NCI-H2029 (cell line): ENCODE measurements around the gene ELAVL1.
"Not testable (repeated sequence)": the region's sequence is repeated elsewhere in the genome, so short reads cannot be mapped to it uniquely, and the experiment has no call there.

Experiments used
- DNase-seq: peaks from one replicate; lab custom pipeline; 2025; lab: John Stamatoyannopoulos, UW

ELAVL1 gene

GRCh38 chr19:7933828-7934725 lies 71.4 kb downstream of the ELAVL1 start:
- DNase-seq = no peak

DNA sequence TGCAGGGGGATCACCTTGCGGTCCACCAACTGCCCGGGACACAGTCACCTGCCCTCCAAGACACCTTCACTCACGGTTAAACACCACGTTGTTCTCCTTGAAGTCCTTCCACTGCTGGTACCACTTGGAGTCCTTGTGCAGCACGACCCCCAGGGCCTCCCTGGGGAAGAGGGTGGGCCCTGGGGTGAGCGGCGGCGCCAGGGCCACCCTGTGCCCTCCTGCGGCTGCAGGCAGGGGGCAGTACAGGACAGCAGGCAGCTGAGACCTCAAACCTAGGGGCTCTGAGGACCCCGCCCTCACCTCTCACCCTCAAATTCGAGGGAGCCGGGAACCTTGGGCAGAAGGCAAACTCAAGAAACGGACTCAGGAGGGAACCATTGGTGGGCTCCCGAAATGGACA lies 72.0 kb downstream of the ELAVL1 start:
- DNase-seq = no peak

DNA sequence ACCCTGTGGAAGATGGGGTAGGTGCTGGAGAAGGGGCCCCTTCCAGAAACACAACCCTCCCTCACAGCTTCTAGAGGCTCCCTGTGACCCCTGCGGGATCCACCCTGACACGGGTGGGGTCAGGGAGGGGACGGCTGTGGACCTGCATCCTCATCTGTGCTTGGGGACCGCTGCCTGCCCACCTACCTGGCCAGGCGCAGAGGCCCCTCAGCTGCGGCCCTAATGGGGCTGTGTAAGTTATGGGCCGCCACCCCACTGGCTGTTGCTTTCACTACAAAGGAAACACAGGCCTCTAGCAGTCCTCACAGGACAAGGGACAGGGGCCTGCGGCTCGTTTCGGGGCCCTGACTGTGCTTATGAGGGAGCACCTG lies 72.5 kb downstream of the ELAVL1 start:
- DNase-seq = no peak

DNA sequence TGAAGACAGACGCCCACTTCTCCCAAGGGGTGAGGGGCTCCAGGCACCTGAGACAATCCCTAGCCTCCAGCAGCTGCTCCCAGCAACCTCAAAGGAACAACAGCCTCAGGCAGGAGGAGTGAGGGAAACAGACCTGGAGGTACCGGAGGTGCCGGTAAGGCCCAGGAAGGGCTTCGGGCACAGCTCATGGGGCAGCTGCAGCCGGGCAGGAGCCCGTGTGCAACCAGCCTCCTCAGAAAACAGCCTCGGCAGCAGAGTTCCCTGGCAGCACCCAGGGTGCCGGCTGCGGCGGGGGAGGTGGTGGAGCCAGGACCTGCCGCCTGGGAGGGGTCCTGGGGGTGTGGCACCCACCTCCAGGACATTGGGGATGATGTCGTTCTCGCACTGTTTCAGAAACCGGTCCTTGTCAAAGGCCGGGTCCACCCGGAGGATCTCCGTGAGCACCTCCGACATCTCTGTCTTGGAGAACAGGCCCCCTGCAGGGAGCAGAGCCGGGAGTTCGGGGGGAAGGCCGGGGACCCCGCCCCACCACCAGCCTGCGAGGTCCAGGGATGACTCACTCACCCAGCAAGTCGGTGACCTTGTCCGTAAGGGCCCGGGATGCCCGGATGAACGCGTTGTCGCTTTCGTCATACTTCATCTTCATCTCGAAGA lies 73.0 kb downstream of the ELAVL1 start:
- DNase-seq = no peak

DNA sequence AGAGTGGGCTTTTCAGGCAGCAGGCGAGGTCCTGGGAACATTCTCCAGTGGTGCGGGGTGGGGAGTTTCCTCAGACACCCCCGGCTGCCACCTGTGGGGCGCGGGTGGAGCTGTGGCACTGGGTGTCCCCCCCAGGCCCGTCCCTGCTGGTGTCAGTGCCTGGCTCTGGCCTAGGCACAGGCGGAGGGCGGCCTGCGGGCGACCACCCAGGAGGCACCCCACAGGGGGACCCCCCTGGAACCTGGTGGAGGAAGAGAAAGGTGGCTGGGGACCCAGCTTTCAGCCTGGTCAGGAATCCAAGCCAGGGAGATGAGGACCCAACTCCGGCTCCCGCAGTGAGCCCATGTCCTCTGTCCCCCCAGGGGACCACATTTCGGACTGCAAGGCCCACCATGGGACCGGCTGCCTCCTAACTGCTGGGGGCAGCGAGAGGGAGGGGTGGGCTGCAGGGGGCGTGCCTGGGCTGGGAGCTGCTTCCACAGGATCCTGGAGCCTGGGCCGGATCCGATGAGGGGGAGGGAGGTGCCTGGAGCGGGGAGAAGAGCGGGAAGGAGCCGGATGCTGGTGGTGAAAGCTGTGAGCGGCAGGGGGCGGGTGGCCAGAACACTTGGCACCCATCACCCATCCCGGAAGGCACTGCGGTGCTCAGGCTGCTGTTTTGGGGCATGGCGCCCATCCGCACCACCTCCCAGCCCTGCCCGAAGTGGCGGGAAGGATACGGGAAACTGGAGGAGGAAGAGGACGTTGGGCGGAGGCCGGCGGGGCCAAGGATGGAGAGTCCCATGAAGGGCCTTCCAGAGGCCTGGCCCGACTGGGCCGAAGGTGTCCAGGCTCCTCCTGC lies 74.0 kb downstream of the ELAVL1 start:
- DNase-seq = no peak

GRCh38 chr19:7930765-7931164 lies 74.7 kb downstream of the ELAVL1 start:
- no peak for DNase-seq

DNA sequence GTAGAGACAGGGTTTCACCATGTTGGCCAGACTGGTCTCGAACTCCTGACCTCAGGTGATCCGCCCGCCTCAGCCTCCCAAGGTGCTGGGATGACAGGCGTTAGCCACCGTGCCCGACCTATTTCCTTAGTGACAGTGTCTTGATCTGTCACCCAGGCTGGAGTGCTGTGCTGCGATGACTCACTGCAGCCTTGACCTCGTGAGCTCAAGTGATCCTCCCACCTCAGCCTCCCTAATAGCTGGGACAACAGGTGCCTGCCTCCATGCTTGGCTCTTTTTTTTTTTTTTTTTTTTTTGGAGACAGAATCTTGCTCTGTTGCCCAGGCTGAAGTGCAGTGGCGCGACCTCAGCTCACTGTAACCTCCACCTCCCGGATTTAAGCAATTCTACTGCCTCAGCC lies 75.4 kb downstream of the ELAVL1 start:
- DNase-seq = not testable (repeated sequence)

GRCh38 chr19:7928741-7929701 lies 76.4 kb downstream of the ELAVL1 start:
- DNase-seq = no peak

DNA sequence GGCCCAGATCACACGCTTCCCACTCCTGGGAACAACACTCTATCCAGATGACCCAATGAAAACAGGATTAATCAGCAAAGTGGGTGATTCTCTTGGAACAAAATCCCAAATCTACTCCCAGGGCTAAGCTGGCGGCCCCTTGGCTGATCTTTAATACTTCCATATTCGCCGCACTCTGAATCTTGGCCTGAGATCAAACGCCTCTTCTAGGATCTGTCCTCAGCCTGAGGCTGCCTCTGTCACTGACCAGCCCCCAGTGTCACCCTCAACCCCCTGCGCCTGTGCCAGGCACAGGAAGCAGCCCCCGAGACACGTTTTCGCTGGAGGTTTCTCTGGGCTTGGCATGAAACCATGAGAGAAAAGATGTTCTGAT lies 77.1 kb downstream of the ELAVL1 start:
- DNase-seq = no peak

DNA sequence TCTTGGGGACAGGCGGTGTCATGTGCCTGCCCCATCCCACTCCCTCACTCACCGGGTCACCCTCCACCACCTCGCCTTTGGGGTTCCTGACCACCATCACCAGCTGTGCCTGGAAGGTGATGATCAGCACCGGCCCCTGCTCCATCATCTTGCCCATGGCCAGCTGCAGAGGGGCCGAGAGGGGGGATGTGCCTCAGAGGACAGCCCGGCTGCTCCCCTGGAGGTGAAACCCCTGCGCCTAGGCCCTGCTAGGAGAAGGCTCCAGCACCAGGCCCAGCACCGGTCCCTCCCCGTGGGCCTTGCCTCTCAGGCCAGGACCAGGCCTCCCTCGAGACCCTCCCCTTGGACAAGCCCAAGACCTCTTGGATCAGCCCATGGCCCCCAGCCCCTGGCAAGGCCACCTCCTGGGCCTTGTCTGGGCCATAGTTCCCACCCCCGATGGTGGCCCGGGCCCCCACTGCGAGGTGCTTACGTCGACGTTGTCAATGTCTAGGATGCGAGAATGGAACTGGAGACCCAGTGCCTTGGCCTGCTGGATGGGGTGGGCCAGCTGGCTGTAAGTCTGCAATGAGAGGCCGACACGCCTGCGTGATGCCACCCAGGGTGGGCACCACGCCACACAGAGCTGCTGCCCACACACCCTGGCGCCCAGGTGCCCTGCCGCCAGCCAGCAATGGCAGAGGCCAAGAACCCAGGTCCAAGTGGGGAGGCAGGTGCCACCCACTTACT lies 77.7 kb downstream of the ELAVL1 start:
- DNase-seq = no peak

DNA sequence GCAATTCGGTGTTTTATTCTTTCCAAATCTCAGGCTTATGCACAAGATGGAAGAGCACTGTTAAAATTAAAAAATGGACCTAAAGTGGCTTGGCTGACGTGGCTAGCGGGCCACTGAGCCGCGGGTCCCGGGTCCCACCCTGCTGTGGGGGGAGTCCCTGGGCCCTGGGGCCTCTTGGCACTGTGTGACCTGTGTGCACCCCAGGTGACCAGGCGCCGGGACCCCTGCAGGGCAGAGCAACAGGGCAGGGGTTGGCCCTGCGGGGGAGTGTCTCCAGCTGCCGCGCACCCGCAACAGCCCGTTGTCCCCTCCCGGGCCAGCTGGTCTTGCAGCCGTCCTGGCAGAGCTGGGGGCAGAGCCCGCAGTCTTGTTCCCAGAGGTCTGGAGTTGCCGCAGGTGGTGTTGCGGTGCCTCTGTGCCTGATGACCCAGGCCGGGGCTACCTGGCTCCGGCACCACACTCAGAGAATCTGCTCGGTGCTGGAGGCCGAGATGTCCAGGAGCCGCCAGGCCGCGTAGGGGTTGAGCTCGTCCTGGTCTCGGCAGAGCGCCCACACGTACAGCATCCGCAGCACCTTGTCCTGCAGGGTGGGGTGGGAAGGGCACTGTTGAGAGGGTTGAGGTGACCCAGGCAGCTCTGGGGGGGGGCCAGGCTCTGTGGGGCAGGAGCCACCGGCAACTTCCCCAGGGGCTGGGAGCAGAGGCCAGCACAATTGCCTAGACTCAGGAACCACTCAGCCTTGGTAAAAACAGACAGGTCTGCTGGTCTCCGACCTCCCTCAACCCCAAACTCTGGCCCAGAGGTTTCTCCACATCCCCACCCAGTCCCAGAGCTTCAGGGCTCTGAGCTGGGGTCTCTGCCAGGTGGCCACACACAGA lies 78.5 kb downstream of the ELAVL1 start:
- DNase-seq = no peak

DNA sequence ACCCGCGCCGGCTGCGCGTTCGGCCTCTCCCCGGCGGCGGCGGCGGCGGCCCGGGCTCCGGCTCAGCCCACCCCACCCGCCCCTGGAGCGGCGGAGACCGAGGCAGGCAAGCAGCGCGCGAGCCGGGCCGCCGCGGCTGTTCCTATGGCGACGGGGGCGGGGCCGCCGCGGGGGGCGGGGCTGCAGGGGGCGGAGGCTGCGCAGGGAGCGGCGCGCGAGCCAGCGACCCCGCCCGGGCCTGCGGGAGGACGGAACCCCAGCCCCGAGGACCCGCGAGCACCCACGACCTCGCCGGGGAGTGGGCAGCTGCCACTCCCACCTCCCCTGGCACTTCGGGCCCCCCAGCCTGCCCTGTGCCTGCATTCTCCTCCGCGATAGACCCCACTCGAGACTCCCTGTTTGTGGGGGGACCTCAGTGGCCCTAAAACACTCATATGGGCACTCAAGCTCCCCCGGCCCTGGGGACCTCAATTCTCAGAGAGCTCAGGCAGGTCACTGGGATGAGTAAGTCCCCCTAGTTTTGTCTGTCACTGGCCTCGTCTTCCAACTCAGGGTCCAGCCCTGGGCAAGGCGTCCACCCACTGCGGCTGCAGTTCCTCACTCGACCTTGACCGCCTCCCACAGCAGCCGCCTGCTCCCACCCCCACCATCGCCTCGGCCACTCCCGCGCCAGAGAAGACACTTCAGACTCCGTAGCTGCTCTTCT lies 79.3 kb downstream of the ELAVL1 start, which contains the start of gene CTXN1:
TSS of gene CTXN1 (minus strand) at position 115 of the 706 bp plus-strand sequence. CDS start 597 bp downstream, outside the sequence.
- peak; percentile 31 for DNase-seq

GRCh38 chr19:7925171-7925851 lies 80.1 kb downstream of the ELAVL1 start:
- DNase-seq = peak; percentile 53

DNA sequence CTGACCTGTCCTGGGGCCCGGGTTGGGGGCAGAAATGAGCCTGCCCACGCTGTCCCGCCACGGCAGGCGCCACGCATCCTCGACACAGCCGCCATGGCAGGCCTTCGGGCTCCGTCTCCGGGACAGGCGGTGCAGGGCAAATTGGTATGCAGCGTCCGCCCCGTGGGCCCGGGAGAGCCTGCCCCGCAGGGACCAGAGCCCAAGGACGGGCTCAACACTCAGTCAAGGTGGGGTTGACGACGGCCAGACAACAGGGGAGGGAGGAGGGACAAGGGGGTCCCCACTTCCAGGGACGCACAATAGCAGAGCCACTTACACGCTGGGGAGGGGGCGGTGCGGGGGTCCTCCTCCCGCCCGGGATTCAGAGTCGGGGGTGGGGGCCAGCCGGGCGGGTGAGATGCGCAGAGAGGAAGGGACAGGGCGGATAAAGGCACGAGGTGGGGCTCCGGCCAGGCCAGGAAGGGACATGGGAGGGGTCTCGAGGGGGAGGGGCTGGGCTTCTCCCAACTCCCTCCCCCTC lies 80.7 kb downstream of the ELAVL1 start:
- DNase-seq = no peak

GRCh38 chr19:7924241-7924640 lies 81.2 kb downstream of the ELAVL1 start:
- DNase-seq = no peak

GRCh38 chr19:7923295-7924191 lies 81.9 kb downstream of the ELAVL1 start:
- no peak for DNase-seq

- DNase-seq = no peak
These were observed 82.6 kb downstream of the ELAVL1 start for GRCh38 chr19:7922836-7923195.
